Esophagus muscularis mucosa (tissue), 4 donors: Measurements from ENCODE around the gene KIAA2012.

Source experiments
- CTCF ChIP-seq, 3 experiments: fragments of 200-600 bp in 2 of 3; fragments of 450-650 bp in 1 of 3; sonication (generic) in 2 of 3; IDR thresholded peaks; one replicate each; pipeline ENCODE4 v1.5.1; 2017 to 2019; ENCODE audit warnings: antibody characterized with exemption in 3 of 3, mild to moderate bottlenecking in 2 of 3, moderate library complexity in 1 of 3
- EP300 ChIP-seq: sonication (generic); formaldehyde crosslinking; IDR thresholded peaks from one replicate; pipeline ENCODE4 v1.6.1; 2017; ENCODE audit warnings: antibody characterized with exemption
- POLR2A ChIP-seq: fragments of 450-650 bp; IDR thresholded peaks from one replicate; pipeline ENCODE4 v1.6.1; 2017; ENCODE audit warnings: antibody characterized with exemption, moderate library complexity, mild to moderate bottlenecking, low read depth
- POLR2AphosphoS5 ChIP-seq, 2 donors: sonication (generic); formaldehyde crosslinking; IDR thresholded peaks; one replicate each; pipeline ENCODE4 v1.6.1; 2017; ENCODE audit warnings: antibody characterized with exemption in 2 of 2

GRCh38 chr2:202135091-202135874 is 62.2 kb downstream of the KIAA2012 start:
- TF ChIP-seq CTCF (IDR thresholded peaks at IDR 0.05), result no peak
- peak; percentile 46 to 59 for TF ChIP-seq POLR2AphosphoS5 (IDR thresholded peaks at IDR 0.05)
- TF ChIP-seq EP300, result no peak
- TF ChIP-seq POLR2A, result no peak
